ENCODE measurements around the gene TSPAN15. TPM values are rescaled to one million over a fixed set of nuclear protein-coding genes. Genes with fewer than 3 reads are reported as not detected.

TSPAN15 gene
- total RNA-seq, 2 donors from 2014 or later: 4.9 to 12.7 TPM

Other genes starting within 250 kb of the TSPAN15 start
- gene HKDC1, start 231.1 kb upstream of the TSPAN15 start, total RNA-seq: under 1 TPM; 0.19 to 0.42 TPM
- 100 to 1,000 TPM; 216 to 221 TPM for gene HK1, start 173.0 kb upstream of the TSPAN15 start, total RNA-seq
- gene TACR2, start 34.5 kb upstream of the TSPAN15 start, total RNA-seq: not detected
- 1 to 10 TPM in 1 of 2 donors, under 1 TPM in 1; 0.78 to 1.1 TPM for gene NEUROG3, start 122.0 kb downstream of the TSPAN15 start, total RNA-seq
- 10 to 100 TPM in 1 of 2 donors, 1 to 10 TPM in 1; 9.4 to 16.0 TPM for gene FAM241B, start 178.8 kb downstream of the TSPAN15 start, total RNA-seq

Data from activated T-helper 17 cell treated with anti-CD3 and anti-CD28 coated beads, Interleukin-2, amount 50 U/mL, for 72 hours (primary cell).